ENCODE results near the gene OR7C2. TPM values are rescaled to one million over a fixed set of nuclear protein-coding genes. Genes with fewer than 3 reads are reported as not detected.

OR7C2 gene
- total RNA-seq, 1 experiment from 2014 or later, result not detected

DNA sequence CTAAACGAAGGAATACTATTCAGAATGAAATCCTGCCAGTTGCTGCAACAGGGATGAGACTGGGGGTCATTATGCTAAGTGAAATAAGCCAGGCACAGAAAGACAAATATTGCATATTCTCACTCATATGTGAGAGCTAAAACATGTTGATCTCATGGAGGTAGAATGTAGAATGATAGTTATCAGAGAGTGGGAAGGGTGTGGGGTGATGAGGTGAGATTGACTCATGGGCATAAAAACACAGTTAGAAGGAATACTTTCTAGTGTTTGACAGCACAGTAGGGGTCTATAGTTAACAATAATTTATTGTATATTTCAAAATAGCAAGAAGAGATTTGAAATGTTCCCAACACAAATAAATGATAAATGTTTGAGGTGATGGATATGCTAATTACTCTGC, 7.8 kb upstream of the OR7C2 start:
- intact Hi-C loops (cut with micrococcal nuclease), result no loop called here
- H3K4me2 ChIP-seq (ENCODE audit: low read length), result no peak overlapping the region
- H4K20me1 ChIP-seq (ENCODE audit: insufficient read depth), result no peaks in the 10 kb centered on the region
- no peak for ATAC-seq
- no peaks in the 10 kb centered on the region for H3K79me2 ChIP-seq (ENCODE audit: insufficient read depth, low read length)
- no TSS peak for BruUV-seq (replicated peaks)
- no peak for TF ChIP-seq FOSL1 (IDR thresholded peaks at IDR 0.05; ENCODE audit: low read depth)
- no peak for TF ChIP-seq ELF1 (IDR thresholded peaks at IDR 0.05; ENCODE audit: borderline replicate concordance, low read depth)
- TF ChIP-seq SP1 (IDR thresholded peaks at IDR 0.05; ENCODE audit: low read depth), result no peak
- TF ChIP-seq, protein P1, sequence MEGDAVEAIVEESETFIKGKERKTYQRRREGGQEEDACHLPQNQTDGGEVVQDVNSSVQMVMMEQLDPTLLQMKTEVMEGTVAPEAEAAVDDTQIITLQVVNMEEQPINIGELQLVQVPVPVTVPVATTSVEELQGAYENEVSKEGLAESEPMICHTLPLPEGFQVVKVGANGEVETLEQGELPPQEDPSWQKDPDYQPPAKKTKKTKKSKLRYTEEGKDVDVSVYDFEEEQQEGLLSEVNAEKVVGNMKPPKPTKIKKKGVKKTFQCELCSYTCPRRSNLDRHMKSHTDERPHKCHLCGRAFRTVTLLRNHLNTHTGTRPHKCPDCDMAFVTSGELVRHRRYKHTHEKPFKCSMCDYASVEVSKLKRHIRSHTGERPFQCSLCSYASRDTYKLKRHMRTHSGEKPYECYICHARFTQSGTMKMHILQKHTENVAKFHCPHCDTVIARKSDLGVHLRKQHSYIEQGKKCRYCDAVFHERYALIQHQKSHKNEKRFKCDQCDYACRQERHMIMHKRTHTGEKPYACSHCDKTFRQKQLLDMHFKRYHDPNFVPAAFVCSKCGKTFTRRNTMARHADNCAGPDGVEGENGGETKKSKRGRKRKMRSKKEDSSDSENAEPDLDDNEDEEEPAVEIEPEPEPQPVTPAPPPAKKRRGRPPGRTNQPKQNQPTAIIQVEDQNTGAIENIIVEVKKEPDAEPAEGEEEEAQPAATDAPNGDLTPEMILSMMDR (IDR thresholded peaks at IDR 0.05 in 2 of 3, conservative IDR thresholded peaks at IDR 0.05 in 1 of 3; ENCODE audit: borderline replicate concordance in 1 of 3, insufficient read depth in 1 of 3, low read depth in 2 of 3, low read length in 2 of 3), result no peak
- TF ChIP-seq ZBTB33 (IDR thresholded peaks at IDR 0.05; ENCODE audit: extremely low read depth, insufficient replicate concordance, low read length), result no peak
- TF ChIP-seq RAD21 (IDR thresholded peaks at IDR 0.05; ENCODE audit: low read depth), result no peak
- TF ChIP-seq YY1 (IDR thresholded peaks at IDR 0.05; ENCODE audit: extremely low read depth, insufficient replicate concordance, low read depth, low read length), result no peak
- TF ChIP-seq, protein P2, sequence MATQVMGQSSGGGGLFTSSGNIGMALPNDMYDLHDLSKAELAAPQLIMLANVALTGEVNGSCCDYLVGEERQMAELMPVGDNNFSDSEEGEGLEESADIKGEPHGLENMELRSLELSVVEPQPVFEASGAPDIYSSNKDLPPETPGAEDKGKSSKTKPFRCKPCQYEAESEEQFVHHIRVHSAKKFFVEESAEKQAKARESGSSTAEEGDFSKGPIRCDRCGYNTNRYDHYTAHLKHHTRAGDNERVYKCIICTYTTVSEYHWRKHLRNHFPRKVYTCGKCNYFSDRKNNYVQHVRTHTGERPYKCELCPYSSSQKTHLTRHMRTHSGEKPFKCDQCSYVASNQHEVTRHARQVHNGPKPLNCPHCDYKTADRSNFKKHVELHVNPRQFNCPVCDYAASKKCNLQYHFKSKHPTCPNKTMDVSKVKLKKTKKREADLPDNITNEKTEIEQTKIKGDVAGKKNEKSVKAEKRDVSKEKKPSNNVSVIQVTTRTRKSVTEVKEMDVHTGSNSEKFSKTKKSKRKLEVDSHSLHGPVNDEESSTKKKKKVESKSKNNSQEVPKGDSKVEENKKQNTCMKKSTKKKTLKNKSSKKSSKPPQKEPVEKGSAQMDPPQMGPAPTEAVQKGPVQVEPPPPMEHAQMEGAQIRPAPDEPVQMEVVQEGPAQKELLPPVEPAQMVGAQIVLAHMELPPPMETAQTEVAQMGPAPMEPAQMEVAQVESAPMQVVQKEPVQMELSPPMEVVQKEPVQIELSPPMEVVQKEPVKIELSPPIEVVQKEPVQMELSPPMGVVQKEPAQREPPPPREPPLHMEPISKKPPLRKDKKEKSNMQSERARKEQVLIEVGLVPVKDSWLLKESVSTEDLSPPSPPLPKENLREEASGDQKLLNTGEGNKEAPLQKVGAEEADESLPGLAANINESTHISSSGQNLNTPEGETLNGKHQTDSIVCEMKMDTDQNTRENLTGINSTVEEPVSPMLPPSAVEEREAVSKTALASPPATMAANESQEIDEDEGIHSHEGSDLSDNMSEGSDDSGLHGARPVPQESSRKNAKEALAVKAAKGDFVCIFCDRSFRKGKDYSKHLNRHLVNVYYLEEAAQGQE (IDR thresholded peaks at IDR 0.05; ENCODE audit: low read depth), result no peak
- TF ChIP-seq ATF3 (IDR thresholded peaks at IDR 0.05), result no peak
- no peak for TF ChIP-seq EZH2phosphoT487 (IDR thresholded peaks at IDR 0.05; ENCODE audit: borderline replicate concordance)
- no peak for TF ChIP-seq MAX (IDR thresholded peaks at IDR 0.05)
- no peak for TF ChIP-seq SIN3A (IDR thresholded peaks at IDR 0.05; ENCODE audit: low read depth)
- no peak for TF ChIP-seq TCF7L2 (IDR thresholded peaks at IDR 0.05; ENCODE audit: borderline replicate concordance, extremely low read depth, insufficient read depth, insufficient read length)
- no peak for TF ChIP-seq CEBPB (IDR thresholded peaks at IDR 0.05; ENCODE audit: low read depth)
- no peak for TF ChIP-seq EGR1 (IDR thresholded peaks at IDR 0.05; ENCODE audit: low read depth)
- no peak for TF ChIP-seq POLR2A (IDR thresholded peaks at IDR 0.05; ENCODE audit: borderline replicate concordance, extremely low read depth, insufficient read depth, insufficient read length)
- TF ChIP-seq CBX3 (IDR thresholded peaks at IDR 0.05; ENCODE audit: low read depth), result no peak
- no peak for TF ChIP-seq EZH2 (IDR thresholded peaks at IDR 0.05)
- TF ChIP-seq ZFX (IDR thresholded peaks at IDR 0.05), result no peak
- no peak for TF ChIP-seq SRF (IDR thresholded peaks at IDR 0.05; ENCODE audit: low read depth)
- H3K9me2 ChIP-seq (ENCODE audit: insufficient read depth), result no peaks in the 10 kb centered on the region
- ChIA-PET POLR2A (no interaction called here), CTCF (no interaction called here), RAD21 (ENCODE audit: low non-redundant PET in 1 of 2, low total read pairs in 2 of 2, uncharacterized antibody in 2 of 2, unreplicated experiment in 2 of 2) (no interaction called here)
- no peak overlapping the region for H3K4me3 ChIP-seq (replicated peaks in 1 of 2; ENCODE audit: low read depth in 1 of 2, low read length in 2 of 2)
- no peak overlapping the region for H3K9ac ChIP-seq (ENCODE audit: low read length)
- H3K27ac ChIP-seq (ENCODE audit: low read depth, low read length), result no peak overlapping the region
- H2AFZ ChIP-seq (ENCODE audit: low read depth, low read length, poor library complexity, severe bottlenecking), result no peak overlapping the region
- no peaks in the 10 kb centered on the region for H3K36me3 ChIP-seq (ENCODE audit: control insufficient read depth in 1 of 2, insufficient read depth in 2 of 2, low read length in 2 of 2)
- no peaks in the 10 kb centered on the region for H3K4me1 ChIP-seq (ENCODE audit: control insufficient read depth in 1 of 2, insufficient read depth in 2 of 2, low read length in 2 of 2)
- peaks cover 17% of the 10 kb centered on the region; the same call in 1 of the 2 replicates for H3K27me3 ChIP-seq (ENCODE audit: insufficient read depth, low read length)
- DNase-seq (ENCODE audit: low read depth, low spot score), result no peak
- H3K9me3 ChIP-seq (ENCODE audit: control insufficient read depth in 1 of 2, insufficient read depth in 1 of 2, low read depth in 1 of 2, low read length in 2 of 2), result no peaks in the 10 kb centered on the region
